Right lobe of liver (tissue), 4 donors: Measurements from ENCODE around the gene SEMA4D.

Experiments used
- CTCF ChIP-seq, 4 donors: fragments of 200-600 bp in 3 of 4; fragments of 450-650 bp in 1 of 4; IDR thresholded peaks; one replicate each; pipeline versions ENCODE4 v1.5.1 to v1.8.0; 2016 to 2022; ENCODE audit warnings: antibody characterized with exemption in 4 of 4, mild to moderate bottlenecking in 2 of 4
- POLR2A ChIP-seq: fragments of 450-650 bp; IDR thresholded peaks from one replicate; pipeline ENCODE4 v1.6.1; 2017; ENCODE audit warnings: antibody characterized with exemption, mild to moderate bottlenecking
- donor health status: DM: no; HTN: no; CAD: no.
- donor health status: DM: no; HTN: no; CAD: no.
- donor health status: DM: no; HTN: yes; CAD: no.

- TF ChIP-seq POLR2A = no peak
- TF ChIP-seq CTCF (IDR thresholded peaks at IDR 0.05) = no peak
Observed at GRCh38 chr9:89391585-89391984, 106.3 kb downstream of the SEMA4D start.
